NCI-H1417 (cell line): ENCODE results near the gene HIBCH.
"Not testable (repeated sequence)": the region's sequence is repeated elsewhere in the genome, so short reads cannot be mapped to it uniquely, and the experiment has no call there.

Experiments used
- DNase-seq, 3 experiments: peaks; one replicate each; lab custom pipeline; 2025; lab: John Stamatoyannopoulos, UW

Gene HIBCH

GRCh38 chr2:190343089-190343535, 23.5 kb upstream of the HIBCH start:
- no peak for DNase-seq

GRCh38 chr2:190342611-190343010, 23.0 kb upstream of the HIBCH start:
- no peak for DNase-seq

GRCh38 chr2:190340369-190340768, 20.7 kb upstream of the HIBCH start:
- peak in 2 of 3 experiments; percentile 19 to 63 for DNase-seq

GRCh38 chr2:190339394-190339793, 19.8 kb upstream of the HIBCH start:
- no peak for DNase-seq

GRCh38 chr2:190338453-190338852, 18.8 kb upstream of the HIBCH start:
- DNase-seq, result no peak

- no peak for DNase-seq
Observed at GRCh38 chr2:190336420-190336819, 16.8 kb upstream of the HIBCH start.

- not testable (repeated sequence) for DNase-seq
Observed at GRCh38 chr2:190335584-190335983, 16.0 kb upstream of the HIBCH start.

GRCh38 chr2:190335225-190335559, 15.6 kb upstream of the HIBCH start:
- DNase-seq, result no peak

- DNase-seq, result no peak
Observed at GRCh38 chr2:190334479-190335224, 15.0 kb upstream of the HIBCH start.

GRCh38 chr2:190333928-190334327, 14.3 kb upstream of the HIBCH start:
- DNase-seq, result no peak

GRCh38 chr2:190333395-190333794, 13.8 kb upstream of the HIBCH start:
- no peak for DNase-seq

GRCh38 chr2:190328573-190329147, 9.0 kb upstream of the HIBCH start:
- peak in 1 of 3 experiments; percentile 15 for DNase-seq

GRCh38 chr2:190327867-190328572, 8.4 kb upstream of the HIBCH start:
- no peak for DNase-seq

GRCh38 chr2:190325588-190325987, 6.0 kb upstream of the HIBCH start:
- DNase-seq, result no peak

GRCh38 chr2:190323406-190323805, 3.8 kb upstream of the HIBCH start:
- DNase-seq, result no peak

- DNase-seq, result no peak
Observed at GRCh38 chr2:190320696-190321095, 1.1 kb upstream of the HIBCH start.

GRCh38 chr2:190318931-190319554, 583 bp downstream of the HIBCH start:
- DNase-seq, result peak in 2 of 3 experiments; percentile 71 to 74

GRCh38 chr2:190318514-190318913, 1.1 kb downstream of the HIBCH start:
- no peak for DNase-seq

GRCh38 chr2:190315273-190315672, 4.4 kb downstream of the HIBCH start:
- DNase-seq, result peak in 2 of 3 experiments; percentile 3 to 4

- no peak for DNase-seq
Observed at GRCh38 chr2:190313880-190314279, 5.7 kb downstream of the HIBCH start.

GRCh38 chr2:190312635-190313025, 7.0 kb downstream of the HIBCH start:
- DNase-seq, result not testable (repeated sequence)

- DNase-seq, result no peak
Observed at GRCh38 chr2:190311893-190312634, 7.6 kb downstream of the HIBCH start.
